GM19328 (cell line): ENCODE results near the gene CCNQ.

ENCODE experiments used
- ATAC-seq: cut with Tn5 transposase; IDR thresholded peaks from one replicate; pipeline ENCODE4 v1.9.1; 2021; ENCODE audit warnings: mild to moderate bottlenecking, moderate library complexity; ENCODE audit not compliant: unreplicated experiment

Gene CCNQ

DNA sequence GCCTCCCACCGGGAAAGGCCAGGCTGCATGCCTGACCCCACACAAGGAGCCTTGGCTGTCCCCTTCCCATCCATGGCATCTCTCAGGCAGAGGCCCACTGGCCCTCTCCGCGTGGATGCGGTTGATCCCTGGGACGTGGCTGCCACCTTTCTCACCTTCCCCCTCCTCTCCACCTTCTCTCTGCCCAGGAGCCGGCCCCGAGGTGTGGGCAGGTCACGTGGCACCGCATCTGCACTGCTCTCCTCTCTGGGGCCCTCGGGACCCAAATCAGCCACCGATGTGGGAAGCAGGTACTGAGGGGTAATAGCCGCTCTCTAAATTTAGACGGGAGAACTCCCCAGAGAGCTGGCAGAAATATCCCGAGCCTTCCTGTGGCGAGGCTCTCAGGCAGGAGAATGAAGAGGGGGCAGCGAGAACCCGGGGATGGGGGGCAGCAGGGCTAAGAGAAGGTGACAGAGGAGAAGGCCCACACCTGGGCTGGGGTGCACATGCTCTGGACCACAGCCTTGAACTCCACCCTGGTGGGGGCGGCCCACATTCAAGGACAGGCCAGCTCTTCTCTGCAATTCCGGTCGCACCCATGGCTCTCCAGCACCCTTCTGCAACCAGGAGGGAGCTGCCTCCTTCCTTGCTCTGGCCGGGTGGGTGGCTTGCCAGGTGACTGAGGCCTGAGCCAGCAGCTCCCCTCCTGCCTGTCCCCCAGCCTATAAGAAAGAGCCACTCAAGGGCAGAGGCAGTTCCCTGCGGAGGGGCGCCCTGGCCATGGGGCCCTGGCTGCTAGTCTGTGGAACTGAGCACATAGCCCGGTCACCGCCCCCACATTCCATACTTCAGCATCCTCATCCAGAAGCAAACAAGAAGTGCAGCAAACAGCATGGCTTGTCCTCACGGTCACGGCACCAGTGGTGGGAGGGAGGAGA lies 38.4 kb upstream of the CCNQ start:
- no peak for ATAC-seq

DNA sequence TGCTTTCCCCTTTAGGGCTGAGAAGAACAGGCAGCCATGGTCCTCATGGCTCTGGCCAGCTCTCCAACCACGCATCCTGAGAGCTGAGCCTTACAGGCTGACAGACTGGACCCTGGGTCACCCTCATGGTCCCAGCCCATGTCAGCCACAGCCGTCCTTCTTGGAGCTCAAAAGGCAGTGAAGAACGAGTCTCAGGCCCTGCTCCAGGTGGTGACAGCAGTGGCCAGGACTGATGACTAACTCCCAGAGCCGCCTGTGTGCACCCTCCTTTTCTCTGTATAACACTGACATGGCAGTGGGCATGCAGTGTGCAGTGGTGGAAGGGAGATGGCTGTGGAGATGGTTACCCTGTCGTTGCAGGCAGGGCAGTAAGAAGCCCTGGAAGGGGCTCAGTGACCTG lies 37.8 kb upstream of the CCNQ start:
- no peak for ATAC-seq

DNA sequence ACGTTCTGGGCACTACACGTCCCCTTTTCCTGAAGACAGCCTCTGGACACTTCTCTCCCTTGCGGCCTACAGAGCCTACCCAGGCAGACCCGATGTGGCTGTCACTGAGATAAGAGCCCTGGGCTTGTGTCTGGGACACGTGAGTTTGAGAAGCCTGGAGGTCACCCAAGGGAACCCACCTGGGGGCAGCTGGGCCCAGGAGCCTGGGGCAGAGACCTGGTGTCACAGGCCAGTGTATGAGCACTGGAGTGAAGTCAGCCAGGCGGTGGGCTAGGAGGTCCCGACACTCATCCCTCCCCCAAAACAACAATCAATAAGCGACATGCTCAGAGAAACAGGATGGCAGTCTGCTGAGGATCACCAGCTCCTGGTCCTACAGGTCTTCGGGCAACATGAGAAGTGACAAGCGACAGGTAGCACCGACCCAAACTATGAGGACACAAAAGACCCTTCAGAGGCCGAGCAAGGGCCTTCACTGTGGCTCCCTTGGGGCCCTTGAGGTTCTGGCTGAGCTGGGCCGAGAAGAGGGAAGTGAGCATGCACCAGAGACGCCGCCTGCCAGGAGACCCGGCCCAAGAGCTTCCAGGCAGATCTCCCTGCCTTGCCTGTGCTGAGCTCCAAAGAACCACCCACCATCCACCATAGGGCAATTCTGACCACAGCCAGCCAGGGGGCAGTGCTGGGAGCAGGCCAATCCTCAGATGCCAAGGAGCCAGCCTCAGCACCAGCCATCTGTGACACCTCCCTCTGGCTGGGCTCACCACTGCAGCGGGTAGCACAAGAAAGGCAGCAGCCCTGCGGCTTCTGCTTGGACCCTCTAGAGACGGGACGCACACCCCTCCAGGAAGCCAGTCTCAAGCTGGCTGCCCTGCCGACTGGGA lies 37.1 kb upstream of the CCNQ start:
- no peak for ATAC-seq

DNA sequence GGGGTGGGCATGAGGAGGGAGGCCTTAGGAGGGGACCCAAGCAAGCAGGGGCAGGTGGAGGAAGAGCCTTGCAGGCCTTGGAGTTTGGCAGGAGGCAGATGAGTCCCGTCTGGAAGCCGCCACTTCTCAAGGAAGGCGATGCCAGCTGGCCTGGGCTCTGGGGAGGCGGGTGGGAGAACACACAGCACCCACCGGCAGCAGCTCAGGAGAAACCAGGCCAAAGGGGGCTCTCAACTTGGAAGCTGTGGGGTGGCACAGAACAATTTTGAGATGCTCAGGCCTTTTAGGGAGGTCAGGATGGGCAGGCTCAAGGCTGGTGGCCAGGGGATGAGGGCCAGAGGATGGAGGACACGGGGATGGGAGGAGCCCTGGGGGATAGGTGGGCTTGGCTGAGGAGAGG lies 36.4 kb upstream of the CCNQ start:
- ATAC-seq, result no peak

DNA sequence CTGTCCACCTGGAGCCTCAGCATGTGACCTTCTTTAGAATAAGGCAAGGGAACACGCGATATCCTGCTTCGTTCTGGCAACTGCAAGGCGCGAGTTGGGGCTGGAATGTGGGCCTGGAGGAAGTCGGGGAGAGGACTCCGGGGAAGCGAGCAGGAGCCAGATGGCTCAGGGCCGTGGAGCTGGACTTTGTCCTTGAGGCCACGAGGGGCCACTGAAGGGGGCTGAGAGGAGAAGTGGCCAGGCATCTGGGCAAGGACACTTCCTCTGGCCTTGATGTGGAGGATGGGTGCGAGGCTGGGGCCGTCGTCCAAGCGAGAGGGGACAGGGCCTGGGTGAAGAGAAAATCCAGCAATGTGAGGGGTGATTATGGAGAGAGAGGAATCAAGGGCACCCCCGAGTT lies 35.9 kb upstream of the CCNQ start:
- no peak for ATAC-seq

DNA sequence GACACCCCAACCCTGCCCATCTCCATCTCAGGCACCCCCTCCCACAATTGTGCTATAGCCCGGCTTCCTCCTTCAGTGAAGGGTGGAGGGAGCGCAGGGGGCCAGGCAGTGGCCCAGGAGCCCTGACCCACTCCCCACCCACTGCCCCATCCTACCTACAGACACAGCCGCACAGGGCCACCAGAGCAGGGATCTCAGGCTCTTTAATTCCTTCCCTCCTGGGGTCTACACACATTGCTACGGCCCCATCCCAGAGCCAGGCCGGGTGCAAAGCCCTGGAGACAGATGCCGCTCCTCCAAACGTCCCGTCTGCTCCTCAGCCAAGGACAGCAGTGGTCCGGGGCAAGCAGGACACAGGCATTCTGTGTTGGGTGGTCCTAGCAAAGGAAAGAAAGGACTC lies 35.3 kb upstream of the CCNQ start:
- no peak for ATAC-seq

DNA sequence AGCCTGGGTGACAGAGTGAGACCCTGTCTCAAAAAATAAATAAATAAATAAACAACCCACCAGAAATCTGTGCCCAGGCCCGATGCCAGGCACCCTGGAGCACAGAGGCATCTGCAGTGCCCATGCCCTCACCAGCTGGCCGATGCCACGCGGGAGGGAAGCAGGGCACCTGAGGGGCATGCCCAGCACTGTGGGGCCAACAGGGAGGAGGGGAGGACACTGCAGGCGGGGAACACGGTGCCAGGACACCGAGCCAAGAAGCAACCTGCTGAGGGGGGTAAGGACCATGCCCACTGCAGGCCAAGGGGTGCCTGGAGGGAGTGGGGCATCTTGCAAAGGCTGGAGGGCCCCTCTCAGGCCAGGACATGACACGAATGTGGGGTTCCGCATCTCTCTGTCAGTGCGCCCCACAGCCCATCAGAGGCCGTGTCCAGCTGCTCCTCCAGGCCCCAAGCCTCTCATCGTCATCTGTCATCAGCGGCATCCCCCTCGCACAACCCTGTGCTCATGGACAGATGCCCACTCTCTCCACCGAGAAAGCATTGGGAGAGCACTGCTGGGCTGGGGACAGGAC lies 34.8 kb upstream of the CCNQ start:
- ATAC-seq, result no peak

DNA sequence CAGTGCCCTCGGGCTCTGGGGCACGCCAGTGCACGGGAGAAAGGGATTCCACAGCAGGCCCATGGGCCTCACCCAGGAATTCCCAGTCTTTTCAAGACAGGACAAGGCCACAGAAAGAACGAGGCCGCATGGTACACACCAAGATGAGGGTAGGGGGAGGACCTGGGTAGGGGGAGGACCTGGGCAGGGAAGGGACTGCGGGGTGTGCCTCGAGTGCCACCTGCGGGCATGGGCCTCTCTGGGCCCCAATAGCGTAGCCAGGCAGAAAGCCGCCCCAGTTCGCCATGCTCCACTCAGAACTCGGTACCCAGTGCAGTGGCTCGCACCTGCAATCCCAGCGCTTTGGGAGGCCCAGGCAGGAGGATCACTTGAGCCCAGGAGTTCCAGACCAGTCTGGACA lies 34.1 kb upstream of the CCNQ start:
- ATAC-seq, result no peak

DNA sequence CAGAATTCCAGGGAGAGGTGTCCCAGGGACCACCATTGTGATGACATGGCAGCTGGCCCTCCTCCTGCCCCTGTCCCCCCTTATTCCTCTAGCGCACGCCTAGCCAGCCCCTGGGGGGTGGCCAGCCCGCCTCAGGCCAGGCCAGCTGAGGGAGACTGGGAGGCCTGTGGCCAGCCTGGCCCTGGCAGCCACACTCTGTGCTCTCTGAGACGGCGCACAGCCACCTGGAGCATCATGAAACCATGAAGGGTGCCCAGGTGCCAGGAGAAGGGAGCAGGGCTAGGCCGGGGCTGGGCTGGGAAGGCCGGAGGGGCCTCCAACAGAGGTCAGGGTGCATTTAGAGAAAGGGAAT lies 33.6 kb upstream of the CCNQ start:
- ATAC-seq, result no peak

DNA sequence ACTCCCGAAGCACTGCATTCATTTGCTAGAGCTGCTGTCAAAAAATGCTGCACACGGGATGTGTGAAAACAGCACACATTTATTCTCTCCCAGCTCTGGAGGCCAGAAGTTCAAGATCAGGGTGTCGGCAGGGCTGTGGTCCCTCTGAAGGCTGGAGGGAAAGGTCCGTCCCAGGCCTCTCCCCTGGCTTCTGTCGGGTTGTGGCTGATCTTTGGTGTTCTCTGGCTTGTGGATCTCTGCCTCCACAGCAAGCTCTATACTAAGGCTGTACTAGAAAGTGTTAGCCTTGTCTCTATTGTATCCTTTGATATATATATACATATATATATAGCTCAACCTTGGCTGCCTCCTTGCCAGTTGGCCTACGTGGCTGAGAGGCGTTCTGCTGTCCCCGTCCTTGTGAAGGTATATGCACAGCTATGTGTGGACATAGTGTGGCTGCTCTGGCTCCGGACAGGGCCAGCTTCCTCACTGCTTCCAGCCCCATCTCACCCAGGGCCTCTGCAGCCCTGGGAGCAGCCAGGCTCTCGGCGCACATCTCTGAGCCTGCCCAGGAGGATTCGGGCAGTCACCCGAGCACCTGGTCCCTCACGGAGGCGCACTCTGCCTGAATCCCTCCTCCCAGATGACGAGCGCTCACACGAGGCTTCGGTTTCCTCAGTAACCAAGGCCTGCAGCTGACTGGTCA lies 33.1 kb upstream of the CCNQ start:
- ATAC-seq, result no peak

DNA sequence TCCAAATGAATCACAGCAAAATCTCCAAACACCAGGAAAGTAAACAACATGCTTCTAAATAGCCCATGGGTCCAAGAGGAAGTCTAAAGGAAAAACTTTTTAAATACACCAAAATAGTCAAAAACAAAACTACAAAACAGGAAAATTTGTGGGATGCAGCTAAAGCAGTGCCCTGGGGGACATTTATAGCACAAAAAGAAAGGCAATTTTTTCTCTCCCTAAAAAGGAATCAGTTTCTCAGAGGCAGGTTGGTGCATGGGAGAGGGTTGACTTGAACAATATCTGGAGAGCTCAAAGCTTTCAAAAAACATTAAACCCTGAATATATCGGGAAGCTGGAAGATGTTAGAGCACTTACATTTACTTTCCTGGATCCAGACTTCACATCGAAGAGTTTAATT lies 32.4 kb upstream of the CCNQ start:
- ATAC-seq, result no peak

DNA sequence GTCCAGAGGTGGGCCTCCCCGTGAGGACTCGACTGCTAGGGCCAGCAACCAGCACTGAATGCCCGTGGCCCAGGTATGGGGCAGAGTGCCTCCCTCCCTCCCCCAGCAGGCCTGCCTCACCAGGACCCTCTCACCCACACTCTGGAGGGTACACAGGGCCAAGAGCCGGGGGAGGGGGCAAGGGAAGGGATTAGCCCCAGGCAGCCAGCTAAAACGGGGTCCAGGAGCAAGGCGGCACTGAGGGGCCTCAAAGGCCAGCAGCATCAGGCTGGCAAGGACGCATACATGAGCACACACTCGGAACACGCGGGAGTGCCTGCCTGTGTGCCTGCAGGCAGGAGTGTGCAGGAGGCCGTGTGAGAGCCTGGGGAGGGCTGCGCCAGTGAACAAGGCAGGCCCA lies 29.7 kb upstream of the CCNQ start:
- ATAC-seq, result no peak

DNA sequence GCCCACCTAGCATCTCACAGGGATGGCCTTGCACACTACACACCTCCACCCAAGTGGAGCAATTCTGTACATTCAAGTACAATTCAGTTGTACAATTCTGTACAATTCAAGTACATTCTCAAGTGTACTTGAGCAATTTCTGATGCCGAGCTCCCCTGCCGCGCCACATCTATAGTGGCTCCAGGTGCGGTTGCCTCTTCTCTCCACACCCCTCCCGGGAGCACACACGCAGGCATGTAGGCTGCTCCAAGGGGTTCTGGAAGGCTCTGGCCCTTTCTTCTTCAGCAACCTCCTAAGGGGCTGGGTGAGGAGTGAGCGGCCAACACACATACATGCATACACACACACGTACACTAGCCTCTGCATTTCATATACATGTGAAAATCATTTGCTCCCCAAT lies 29.2 kb upstream of the CCNQ start:
- no peak for ATAC-seq

DNA sequence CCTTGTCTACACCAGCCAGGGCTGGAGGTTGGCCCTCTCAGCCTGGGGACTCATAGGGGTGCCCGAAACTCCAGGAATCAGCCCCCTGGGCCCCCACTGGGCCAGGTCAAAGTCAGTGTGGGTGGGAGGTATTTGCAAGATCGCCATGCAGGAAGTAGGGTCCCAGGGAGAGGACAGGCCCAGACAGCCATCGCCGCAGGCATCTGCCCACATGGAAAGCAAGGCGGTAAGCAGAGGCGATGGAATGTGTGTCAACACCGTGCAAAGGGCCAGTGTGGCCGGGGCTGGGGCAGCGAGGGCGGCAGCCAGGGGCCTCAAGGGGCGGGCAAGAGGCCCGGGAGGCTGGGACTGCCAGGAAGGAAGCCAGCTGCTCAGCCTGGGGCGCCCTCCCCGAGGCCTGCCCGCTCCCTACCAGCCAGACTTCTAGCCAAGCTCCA lies 28.8 kb upstream of the CCNQ start:
- ATAC-seq, result no peak

DNA sequence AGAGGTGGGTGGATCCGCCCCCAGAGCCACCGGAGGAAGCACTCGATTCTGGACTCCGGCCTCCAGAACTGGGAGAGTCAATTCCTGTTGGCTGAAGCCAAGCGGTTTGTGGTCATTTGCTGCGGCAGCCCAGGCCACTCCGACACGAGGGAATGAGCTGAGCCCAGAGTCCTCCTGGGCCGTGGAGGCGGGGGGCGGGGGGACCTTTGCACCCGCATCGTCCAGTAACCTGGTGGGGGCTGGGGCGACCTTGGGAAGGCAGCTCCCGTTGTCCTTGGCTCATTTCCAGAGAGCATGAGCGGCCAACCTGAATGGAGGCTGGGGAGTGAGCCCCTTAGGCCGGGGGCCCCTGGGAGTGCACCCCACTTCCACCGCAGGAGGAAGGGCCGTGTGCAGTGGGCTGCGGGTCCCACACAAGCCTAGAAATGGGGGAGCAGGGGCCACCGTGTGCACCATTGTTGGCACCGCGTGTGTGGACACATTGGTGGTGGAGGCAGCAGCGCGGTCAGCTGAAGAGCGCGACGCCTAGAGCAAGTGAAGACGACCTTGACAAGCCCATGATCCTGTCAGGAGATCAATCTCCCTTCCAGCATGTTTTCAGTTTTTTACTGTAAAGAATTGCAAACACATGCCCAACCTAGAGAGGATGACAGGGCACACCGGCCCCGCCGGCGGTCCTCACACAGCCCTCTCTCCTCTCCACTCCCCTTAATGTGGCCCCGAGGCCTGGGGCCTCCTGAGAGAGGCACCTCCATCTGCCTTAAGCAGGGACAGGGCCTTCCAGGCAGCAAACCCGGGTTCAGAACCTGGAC lies 28.1 kb upstream of the CCNQ start:
- no peak for ATAC-seq

DNA sequence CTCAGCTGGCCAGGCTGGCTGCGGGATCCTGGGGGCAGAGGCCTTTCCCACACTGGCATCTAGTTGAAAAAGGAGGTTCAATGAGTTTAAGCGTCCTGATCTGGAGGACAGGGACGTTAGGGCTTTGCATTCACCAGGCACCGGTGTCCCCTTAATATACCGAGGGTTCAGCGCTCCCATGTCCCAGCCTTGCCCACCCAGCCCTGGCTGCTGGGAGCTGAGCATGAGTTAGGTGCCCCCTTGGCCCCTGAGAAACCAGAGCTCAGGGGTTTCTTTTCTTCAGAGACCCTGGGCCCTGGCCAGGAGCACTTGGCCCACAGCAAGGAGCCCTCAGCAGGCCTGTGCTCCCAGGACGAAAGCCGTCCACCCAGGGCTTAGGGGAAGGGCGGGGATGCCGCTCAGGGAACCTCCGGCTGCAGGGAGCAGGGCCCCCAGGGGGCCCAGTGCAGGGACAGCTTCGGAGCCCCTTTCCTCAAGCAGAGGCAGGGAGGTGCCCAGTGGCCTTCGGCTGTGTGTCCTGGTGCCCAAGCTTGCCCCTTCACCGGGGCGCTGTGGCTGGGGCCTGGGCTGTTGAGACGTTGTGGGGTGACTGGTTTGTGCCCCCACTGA lies 27.2 kb upstream of the CCNQ start:
- ATAC-seq, result no peak

DNA sequence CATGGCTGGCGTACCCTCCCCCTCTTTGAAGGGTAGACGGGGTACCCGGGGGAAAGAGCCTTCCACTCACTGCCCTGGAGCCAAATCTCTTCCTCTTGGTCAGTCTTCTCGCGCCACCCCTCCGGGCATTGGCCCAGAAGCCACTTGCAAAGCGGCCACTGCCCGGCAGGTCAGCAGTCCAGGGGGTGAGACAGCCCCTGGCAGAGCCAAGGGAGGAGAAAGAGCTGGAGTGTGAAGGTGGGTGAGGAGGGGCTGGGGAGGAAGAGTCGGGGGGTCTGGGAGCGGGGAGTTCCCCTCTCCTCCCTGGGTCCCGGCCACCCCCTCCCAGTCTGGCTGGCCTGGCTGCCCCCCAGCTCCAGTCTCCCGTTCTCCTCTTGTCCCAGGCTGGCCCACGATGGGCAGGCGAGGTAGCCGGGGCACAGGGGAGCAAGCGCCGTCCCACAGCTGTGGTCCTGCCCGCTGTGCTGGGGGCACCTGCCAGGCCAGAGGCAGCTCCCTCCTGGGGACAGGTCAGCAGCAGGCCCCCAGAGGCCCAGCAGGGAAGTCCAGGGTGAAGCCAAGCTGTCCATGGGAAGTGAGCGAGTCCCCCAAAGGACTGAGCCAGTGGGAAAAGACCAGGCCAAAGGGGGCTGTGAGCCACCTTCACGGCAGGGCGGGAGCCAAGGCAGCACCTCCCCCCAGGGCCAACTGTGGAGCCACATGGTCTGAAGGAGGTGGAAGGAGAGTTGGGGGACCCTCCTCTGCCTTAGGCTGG lies 26.5 kb upstream of the CCNQ start:
- no peak for ATAC-seq

DNA sequence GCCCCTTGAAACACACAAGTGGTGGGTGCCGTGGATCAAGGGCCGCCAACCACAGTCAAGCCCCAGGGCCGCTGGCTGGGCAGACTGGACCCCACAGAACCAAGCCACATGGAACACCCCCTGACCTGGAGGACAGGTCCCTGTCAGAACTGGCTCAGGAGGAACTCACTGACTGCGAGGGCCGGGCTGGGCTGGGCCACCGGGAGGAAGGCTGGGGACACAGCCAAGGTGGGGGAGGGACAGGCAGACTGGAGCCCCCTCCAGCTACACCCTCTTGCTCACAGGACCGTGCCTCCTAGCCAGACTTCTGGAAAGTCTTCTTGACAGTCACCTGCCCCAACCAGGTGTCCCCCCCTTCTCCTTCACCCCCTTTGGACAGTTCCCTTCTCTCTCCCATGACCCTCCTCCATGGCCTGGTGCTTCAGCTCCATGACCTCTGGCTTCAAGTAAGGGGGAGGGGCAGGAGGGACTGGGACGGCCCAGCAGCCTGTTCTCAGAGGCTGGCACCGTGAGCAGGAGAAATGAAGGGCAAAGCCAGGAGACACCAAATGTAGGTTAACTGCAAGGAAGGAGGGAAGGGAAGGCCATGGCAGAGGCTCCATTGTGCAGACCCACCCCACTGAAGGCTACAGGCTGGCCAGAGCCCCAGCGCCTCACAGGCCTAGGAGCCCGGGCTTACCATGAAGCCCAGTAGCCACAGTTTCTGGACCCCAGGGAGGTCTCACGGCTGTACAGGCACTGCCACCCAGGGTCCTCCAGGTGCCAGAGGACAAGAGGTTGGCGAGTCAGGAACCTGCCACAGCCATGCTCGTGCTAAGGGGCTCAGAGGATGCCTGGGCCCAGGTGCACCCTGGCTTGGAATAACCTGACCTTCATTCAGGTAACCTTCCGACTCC lies 25.5 kb upstream of the CCNQ start:
- no peak for ATAC-seq
